Chondrocyte (in vitro differentiated cells): Measurements from ENCODE around the gene UNK. TPM values are rescaled to one million over a fixed set of nuclear protein-coding genes. Genes with fewer than 3 reads are reported as not detected.

Experiments
- DNase-seq: peaks from one replicate; pipeline ENCODE4 v3.0.0; 2021; ENCODE audit warnings: mixed read lengths, low spot score
- H3K27ac Mint-ChIP-seq: one replicate; pipeline ENCODE4 v1.8.0; 2021; ENCODE audit warnings: mild to moderate bottlenecking, moderate library complexity, mixed read lengths; ENCODE audit not compliant: unreplicated experiment
- H3K27me3 Mint-ChIP-seq: 2 replicates; pipeline ENCODE4 v1.8.0; 2021; ENCODE audit warnings: low read depth, mixed read lengths
- H3K36me3 Mint-ChIP-seq: 2 replicates; pipeline ENCODE4 v1.8.0; 2021; ENCODE audit warnings: low read depth, mixed read lengths
- H3K4me1 Mint-ChIP-seq: 2 replicates; pipeline ENCODE4 v1.8.0; 2021; ENCODE audit warnings: low read depth, mild to moderate bottlenecking, mixed read lengths
- H3K4me3 Mint-ChIP-seq: one replicate; pipeline ENCODE4 v1.8.0; 2021; ENCODE audit warnings: mild to moderate bottlenecking, moderate library complexity, mixed read lengths; ENCODE audit not compliant: unreplicated experiment
- H3K9me3 Mint-ChIP-seq: 2 replicates; pipeline ENCODE4 v1.8.0; 2021; ENCODE audit warnings: low read depth, mixed read lengths
- total RNA-seq: library from RNA; stranded (reverse); gene quantifications from 3 replicates; pipeline ENCODE4 v1.2.1, GENCODE V29; 2021
- TF ChIP-seq, protein P1 (sequence below): fragments of 200-600 bp; sonication (generic); IDR thresholded peaks from 2 replicates; pipeline ENCODE4 v1.5.0; 2021; ENCODE audit warnings: antibody characterized with exemption, mild to moderate bottlenecking, moderate library complexity

UNK gene
- total RNA-seq, 1 donor from 2014 or later: 21.0 TPM

DNA sequence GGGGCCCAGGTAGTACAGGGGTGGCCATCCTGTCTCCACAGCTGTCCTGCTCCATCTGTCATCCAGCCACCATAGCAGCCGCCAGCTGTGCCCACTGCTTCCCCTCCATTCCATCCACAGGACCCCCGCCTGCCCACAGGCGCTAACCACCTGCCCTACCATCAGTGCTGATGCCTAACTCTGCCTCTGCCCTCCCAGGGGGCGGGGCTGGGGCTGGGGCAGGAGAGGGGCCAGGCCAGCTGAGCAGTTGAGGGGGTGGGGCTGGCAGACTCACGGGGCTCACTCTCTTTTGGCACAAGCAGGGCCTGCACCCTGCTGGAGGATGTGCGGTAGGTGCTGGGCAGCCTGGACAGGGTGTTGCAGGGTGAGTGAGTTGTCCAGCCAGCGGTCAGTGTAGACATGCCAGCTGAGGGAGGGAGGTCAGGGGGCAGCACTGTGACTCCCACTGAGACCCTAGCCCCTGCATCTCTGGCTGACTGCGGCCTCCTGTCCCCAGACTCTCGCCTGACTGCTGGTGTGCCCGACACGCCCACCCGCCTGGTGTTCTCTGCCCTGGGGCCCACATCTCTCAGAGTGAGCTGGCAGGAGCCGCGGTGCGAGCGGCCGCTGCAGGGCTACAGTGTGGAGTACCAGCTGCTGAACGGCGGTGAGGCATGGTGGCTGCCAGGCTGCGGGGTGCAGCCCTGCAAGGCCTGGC, 29.3 kb upstream of the UNK start:
- Mint-ChIP-seq H3K27me3 (no peaks in the 10 kb centered on the region), H3K36me3 (no peaks in the 10 kb centered on the region), H3K4me3 (no peak overlapping the region), H3K27ac (no peak overlapping the region), H3K9me3 (no peaks in the 10 kb centered on the region), H3K4me1 (peaks cover 6% of the 10 kb centered on the region)
- TF ChIP-seq, protein P1, sequence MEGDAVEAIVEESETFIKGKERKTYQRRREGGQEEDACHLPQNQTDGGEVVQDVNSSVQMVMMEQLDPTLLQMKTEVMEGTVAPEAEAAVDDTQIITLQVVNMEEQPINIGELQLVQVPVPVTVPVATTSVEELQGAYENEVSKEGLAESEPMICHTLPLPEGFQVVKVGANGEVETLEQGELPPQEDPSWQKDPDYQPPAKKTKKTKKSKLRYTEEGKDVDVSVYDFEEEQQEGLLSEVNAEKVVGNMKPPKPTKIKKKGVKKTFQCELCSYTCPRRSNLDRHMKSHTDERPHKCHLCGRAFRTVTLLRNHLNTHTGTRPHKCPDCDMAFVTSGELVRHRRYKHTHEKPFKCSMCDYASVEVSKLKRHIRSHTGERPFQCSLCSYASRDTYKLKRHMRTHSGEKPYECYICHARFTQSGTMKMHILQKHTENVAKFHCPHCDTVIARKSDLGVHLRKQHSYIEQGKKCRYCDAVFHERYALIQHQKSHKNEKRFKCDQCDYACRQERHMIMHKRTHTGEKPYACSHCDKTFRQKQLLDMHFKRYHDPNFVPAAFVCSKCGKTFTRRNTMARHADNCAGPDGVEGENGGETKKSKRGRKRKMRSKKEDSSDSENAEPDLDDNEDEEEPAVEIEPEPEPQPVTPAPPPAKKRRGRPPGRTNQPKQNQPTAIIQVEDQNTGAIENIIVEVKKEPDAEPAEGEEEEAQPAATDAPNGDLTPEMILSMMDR: peak; percentile 3
- DNase-seq: no peak

DNA sequence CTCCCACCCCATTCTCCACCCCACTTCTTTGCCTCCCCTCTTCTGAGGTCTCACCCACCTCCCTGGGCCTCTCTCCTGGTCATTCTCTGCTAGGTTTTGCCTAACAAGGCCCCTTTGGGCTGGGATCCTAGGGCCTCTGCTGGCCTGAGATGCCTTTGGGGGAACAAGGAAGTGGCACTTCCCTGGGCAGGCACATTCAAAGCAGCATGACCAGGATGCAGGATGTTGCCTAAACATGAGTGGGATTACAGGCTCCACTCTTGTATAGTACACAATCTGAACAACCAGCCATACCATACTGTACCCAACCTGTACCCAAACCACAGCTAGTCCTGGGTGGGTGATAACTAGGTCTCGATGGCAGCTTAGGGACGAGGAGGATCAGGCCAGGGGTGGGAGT, 28.6 kb upstream of the UNK start:
- Mint-ChIP-seq H3K4me1 (peaks cover 6% of the 10 kb centered on the region), H3K27ac (no peak overlapping the region), H3K9me3 (no peaks in the 10 kb centered on the region), H3K27me3 (no peaks in the 10 kb centered on the region), H3K4me3 (no peak overlapping the region), H3K36me3 (no peaks in the 10 kb centered on the region)
- TF ChIP-seq, protein P1: no peak
- DNase-seq: no peak

DNA sequence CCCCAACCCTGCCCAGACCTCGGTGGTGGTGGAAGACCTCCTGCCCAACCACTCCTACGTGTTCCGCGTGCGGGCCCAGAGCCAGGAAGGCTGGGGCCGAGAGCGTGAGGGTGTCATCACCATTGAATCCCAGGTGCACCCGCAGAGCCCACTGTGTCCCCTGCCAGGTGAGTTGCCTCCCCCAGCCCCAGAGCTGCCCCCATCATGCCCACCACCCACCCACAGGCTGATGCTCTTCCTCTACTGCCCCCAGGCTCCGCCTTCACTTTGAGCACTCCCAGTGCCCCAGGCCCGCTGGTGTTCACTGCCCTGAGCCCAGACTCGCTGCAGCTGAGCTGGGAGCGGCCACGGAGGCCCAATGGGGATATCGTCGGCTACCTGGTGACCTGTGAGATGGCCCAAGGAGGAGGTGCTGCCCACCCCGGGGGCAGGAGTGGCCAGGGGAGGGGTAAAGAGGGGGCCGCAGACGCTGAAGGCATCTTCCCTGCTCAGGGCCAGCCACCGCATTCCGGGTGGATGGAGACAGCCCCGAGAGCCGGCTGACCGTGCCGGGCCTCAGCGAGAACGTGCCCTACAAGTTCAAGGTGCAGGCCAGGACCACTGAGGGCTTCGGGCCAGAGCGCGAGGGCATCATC, 28.0 kb upstream of the UNK start:
- no peak for DNase-seq
- Mint-ChIP-seq H3K27ac (no peak overlapping the region), H3K36me3 (no peaks in the 10 kb centered on the region), H3K27me3 (no peaks in the 10 kb centered on the region), H3K9me3 (no peaks in the 10 kb centered on the region), H3K4me1 (peaks cover 6% of the 10 kb centered on the region), H3K4me3 (no peak overlapping the region)
- TF ChIP-seq, protein P1: no peak

DNA sequence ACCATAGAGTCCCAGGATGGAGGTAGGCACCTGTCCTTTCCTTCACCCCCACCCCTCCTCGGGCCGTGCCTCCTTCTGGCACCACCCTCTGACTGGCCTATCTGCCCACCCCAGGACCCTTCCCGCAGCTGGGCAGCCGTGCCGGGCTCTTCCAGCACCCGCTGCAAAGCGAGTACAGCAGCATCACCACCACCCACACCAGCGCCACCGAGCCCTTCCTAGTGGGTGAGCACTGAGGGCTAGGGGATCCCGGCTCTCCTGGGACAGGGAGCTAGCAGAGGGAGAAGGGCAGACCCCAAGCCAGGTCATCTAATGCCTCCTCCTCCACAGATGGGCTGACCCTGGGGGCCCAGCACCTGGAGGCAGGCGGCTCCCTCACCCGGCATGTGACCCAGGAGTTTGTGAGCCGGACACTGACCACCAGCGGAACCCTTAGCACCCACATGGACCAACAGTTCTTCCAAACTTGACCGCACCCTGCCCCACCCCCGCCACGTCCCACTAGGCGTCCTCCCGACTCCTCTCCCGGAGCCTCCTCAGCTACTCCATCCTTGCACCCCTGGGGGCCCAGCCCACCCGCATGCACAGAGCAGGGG, 27.4 kb upstream of the UNK start:
- Mint-ChIP-seq H3K27me3 (no peaks in the 10 kb centered on the region), H3K36me3 (no peaks in the 10 kb centered on the region), H3K4me1 (peaks cover 6% of the 10 kb centered on the region), H3K4me3 (no peak overlapping the region), H3K27ac (no peak overlapping the region), H3K9me3 (no peaks in the 10 kb centered on the region)
- DNase-seq: no peak
- TF ChIP-seq, protein P1: no peak

DNA sequence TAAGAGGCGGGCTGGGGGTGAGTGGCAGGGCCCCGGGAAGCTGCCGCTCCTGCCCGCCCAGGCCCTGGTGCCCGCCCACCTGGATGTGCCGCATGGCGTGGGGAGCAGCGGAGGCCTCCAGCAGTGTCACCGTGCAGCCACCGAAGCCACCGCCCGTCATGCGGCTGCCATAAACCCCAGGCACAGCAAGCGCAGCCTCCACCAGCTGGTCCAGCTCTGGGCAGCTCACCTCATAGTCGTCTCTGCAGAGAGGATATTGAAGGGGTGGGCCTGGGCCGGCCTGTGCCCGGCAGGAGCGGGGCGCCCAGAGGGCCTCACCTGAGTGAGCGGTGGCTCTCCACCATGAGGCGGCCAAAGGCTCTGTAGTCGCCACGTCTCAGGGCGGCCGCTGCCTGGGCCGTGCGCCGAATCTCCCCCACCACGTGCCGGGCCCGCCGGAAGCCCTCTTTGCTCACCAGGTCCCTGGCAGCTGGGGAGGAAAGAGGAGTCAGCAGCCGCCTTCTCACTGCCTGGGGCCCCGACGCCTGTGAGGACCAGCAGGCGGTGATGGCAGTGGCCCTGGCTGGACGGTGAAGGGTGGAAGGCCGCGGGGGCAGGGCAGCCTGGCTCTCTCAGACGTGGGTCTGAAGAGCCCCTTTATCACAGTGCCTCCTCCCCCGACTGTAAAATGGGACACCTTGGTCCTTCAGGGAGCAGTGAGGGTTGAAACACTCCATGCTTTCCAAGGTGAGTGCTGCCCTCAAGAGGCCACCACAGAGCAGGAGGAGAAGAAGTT, 26.3 kb upstream of the UNK start:
- no peak overlapping the region for H3K27ac Mint-ChIP-seq
- no peaks in the 10 kb centered on the region for H3K27me3 Mint-ChIP-seq
- H3K36me3 Mint-ChIP-seq: peaks cover 1% of the 10 kb centered on the region
- peaks cover 6% of the 10 kb centered on the region for H3K4me1 Mint-ChIP-seq
- no peak for DNase-seq
- TF ChIP-seq, protein P1: peak; percentile 67
- no peaks in the 10 kb centered on the region for H3K9me3 Mint-ChIP-seq
- no peak overlapping the region for H3K4me3 Mint-ChIP-seq
